Measurements from ENCODE around the gene AQP11.
"Not testable (repeated sequence)": the region's sequence is repeated elsewhere in the genome, so short reads cannot be mapped to it uniquely, and the experiment has no call there.

The AQP11 gene, protein sequence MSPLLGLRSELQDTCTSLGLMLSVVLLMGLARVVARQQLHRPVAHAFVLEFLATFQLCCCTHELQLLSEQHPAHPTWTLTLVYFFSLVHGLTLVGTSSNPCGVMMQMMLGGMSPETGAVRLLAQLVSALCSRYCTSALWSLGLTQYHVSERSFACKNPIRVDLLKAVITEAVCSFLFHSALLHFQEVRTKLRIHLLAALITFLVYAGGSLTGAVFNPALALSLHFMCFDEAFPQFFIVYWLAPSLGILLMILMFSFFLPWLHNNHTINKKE

DNA sequence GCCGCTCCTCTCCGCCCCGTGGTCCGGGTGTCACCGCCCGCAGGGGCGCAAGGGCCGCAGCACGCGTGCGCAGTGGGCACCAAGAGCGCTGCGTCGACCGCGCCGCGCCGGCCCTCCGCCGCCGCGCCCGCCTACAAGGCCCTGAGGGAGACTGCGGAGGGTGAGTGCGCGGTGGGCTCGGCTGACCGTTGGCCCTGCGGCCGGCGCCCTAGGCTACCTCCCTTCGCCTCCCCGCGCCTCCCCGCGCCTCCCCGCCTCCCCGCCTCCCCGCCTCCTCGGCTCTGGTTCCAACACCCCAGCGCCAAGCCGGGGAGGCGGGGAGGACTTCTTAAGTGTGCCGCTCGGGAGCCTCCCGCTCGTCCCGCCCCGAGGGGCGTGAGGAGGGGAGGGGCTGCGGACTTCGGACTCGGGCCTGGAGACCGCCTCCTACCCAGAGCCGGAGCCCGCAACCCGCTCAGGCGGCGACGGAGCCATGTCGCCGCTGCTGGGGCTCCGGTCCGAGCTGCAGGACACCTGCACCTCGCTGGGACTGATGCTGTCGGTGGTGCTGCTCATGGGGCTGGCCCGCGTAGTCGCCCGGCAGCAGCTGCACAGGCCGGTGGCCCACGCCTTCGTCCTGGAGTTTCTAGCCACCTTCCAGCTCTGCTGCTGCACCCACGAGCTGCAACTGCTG, at the start of gene AQP11:
Gene AQP11, plus strand, starts transcription at position 433 of the 673 bp plus-strand sequence. Its CDS starts 40 bp downstream, at position 473.
- peak within 1 kb of the TSS; percentile 61 for H3K27ac Mint-ChIP-seq
- peak within 1 kb of the TSS; percentile 89 for H3K4me3 Mint-ChIP-seq
- DNase-seq (ENCODE audit: low spot score), result peak; percentile 81
- peaks cover 2% of the 10 kb centered on the region for H3K27me3 Mint-ChIP-seq (ENCODE audit: low read depth)
- H3K4me1 Mint-ChIP-seq (ENCODE audit: low read depth), result peaks cover 14% of the 10 kb centered on the region
- no peaks in the 10 kb centered on the region for H3K36me3 Mint-ChIP-seq (ENCODE audit: low read depth)
- no peaks in the 10 kb centered on the region for H3K9me3 Mint-ChIP-seq

DNA sequence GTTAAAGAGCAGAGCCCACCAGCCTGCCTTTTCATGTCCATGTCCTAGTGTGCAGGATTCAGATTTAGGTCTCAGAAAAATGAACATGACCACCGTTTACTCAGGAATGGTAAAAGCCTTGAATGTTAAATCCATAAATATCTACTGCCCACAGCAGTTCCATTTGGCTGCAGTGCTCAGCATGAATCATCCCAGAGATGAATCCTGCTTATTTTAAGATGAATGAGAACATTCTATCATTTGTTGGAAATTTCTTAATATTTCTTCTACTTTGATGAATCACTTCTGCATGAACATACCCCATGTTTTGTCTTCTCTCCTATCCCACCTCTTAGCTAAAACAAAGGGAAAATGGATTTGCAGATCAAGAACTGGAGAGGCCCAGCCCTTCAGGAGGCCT, 47.5 kb upstream of the AQP11 start:
- Mint-ChIP-seq H3K4me3 (no peak overlapping the region), H3K36me3 (ENCODE audit: low read depth) (no peaks in the 10 kb centered on the region), H3K27me3 (ENCODE audit: low read depth) (no peaks in the 10 kb centered on the region), H3K4me1 (ENCODE audit: low read depth) (no peaks in the 10 kb centered on the region), H3K27ac (no peak overlapping the region), H3K9me3 (no peaks in the 10 kb centered on the region)
- DNase-seq (ENCODE audit: low spot score), result no peak

DNA sequence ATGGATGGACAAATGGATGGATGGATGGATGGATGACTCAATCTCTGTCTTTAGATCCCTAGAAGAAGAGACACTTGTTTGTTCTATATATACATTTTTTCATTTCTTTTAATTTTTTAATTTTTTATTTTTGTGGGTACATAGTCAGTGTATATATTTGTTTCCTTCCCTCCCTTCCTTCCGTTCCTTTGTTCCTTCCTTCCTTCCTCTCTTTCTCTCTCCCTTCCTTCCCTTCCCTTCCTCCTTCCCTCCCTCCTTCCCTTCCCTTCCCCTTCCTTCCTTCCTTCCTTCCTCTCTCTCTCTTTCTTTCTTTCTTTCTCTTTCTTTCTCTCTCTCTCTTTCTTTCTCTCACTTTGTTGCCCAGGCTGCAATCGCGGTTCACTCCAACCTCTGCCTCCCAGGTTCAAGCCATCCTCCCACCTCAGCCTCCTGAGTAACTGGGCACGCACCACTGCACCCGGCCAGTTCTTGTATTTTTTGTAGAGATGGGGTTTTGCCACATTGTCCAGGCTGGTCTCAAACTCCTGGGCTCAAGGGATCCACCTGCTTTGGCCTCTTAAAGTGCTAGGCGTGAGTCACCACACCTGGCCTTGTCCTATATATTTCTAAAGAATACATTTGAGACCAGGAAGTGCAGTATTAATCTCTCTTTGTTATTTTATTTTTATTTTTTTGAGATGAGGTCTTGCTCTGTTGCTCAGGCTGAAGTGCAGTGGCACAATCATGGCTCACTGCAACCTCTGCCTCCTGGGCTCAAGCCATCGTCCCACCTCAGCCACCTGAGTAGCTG, 42.5 kb upstream of the AQP11 start:
- DNase-seq (ENCODE audit: low spot score), result no peak
- Mint-ChIP-seq H3K4me1 (ENCODE audit: low read depth) (peaks cover 7% of the 10 kb centered on the region), H3K4me3 (no peak overlapping the region), H3K36me3 (ENCODE audit: low read depth) (no peaks in the 10 kb centered on the region), H3K9me3 (no peaks in the 10 kb centered on the region), H3K27me3 (ENCODE audit: low read depth) (no peaks in the 10 kb centered on the region), H3K27ac (no peak overlapping the region)

- Mint-ChIP-seq H3K4me3 (no peak overlapping the region), H3K27ac (no peak overlapping the region), H3K27me3 (ENCODE audit: low read depth) (no peaks in the 10 kb centered on the region), H3K4me1 (ENCODE audit: low read depth) (peaks cover 7% of the 10 kb centered on the region), H3K9me3 (no peaks in the 10 kb centered on the region), H3K36me3 (ENCODE audit: low read depth) (no peaks in the 10 kb centered on the region)
- peak; percentile 12 for DNase-seq (ENCODE audit: low spot score)
These were observed 41.7 kb upstream of the AQP11 start for GRCh38 chr11:77547863-77548551.

- H3K4me1 Mint-ChIP-seq (ENCODE audit: low read depth), result peaks cover 7% of the 10 kb centered on the region
- H3K27me3 Mint-ChIP-seq (ENCODE audit: low read depth), result no peaks in the 10 kb centered on the region
- no peaks in the 10 kb centered on the region for H3K9me3 Mint-ChIP-seq
- no peak overlapping the region for H3K4me3 Mint-ChIP-seq
- H3K36me3 Mint-ChIP-seq (ENCODE audit: low read depth), result no peaks in the 10 kb centered on the region
- no peak for DNase-seq (ENCODE audit: low spot score)
- no peak overlapping the region for H3K27ac Mint-ChIP-seq
These were observed 41.0 kb upstream of the AQP11 start for GRCh38 chr11:77548552-77549445.

- H3K27ac Mint-ChIP-seq; H3K9me3 Mint-ChIP-seq; H3K27me3 Mint-ChIP-seq (ENCODE audit: low read depth); DNase-seq (ENCODE audit: low spot score); H3K4me1 Mint-ChIP-seq (ENCODE audit: low read depth); H3K4me3 Mint-ChIP-seq; H3K36me3 Mint-ChIP-seq (ENCODE audit: low read depth): not testable (repeated sequence)
These were observed 38.3 kb upstream of the AQP11 start for GRCh38 chr11:77551426-77551825.

GRCh38 chr11:77557553-77557952, 32.2 kb upstream of the AQP11 start:
- H3K27ac Mint-ChIP-seq, result no peak overlapping the region
- no peak for DNase-seq (ENCODE audit: low spot score)
- no peaks in the 10 kb centered on the region for H3K36me3 Mint-ChIP-seq (ENCODE audit: low read depth)
- no peak overlapping the region for H3K4me3 Mint-ChIP-seq
- no peaks in the 10 kb centered on the region for H3K27me3 Mint-ChIP-seq (ENCODE audit: low read depth)
- H3K9me3 Mint-ChIP-seq, result no peaks in the 10 kb centered on the region
- H3K4me1 Mint-ChIP-seq (ENCODE audit: low read depth), result no peaks in the 10 kb centered on the region

DNA sequence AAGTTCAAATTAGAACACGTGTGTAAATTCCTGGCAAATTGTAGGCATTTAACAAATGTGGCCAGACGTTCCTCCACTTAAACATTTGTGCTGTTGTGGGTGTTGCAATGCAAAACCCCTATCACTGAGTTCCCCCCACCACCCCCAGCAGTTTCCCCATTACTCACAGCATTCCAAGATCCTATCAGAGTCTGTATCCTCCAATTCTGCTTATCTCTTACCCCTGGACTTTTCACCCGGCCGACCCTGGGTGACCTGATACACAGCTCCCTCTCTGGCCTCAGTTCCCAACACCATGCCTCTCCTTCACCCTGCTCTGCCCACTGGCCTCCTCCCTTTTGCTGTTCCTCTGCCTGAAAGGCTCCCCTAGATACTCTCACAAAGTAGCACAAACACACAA, 31.4 kb upstream of the AQP11 start:
- Mint-ChIP-seq H3K4me1 (ENCODE audit: low read depth) (no peaks in the 10 kb centered on the region), H3K4me3 (no peak overlapping the region), H3K9me3 (no peaks in the 10 kb centered on the region), H3K27ac (no peak overlapping the region), H3K27me3 (ENCODE audit: low read depth) (peaks cover 2% of the 10 kb centered on the region), H3K36me3 (ENCODE audit: low read depth) (no peaks in the 10 kb centered on the region)
- DNase-seq (ENCODE audit: low spot score), result no peak

DNA sequence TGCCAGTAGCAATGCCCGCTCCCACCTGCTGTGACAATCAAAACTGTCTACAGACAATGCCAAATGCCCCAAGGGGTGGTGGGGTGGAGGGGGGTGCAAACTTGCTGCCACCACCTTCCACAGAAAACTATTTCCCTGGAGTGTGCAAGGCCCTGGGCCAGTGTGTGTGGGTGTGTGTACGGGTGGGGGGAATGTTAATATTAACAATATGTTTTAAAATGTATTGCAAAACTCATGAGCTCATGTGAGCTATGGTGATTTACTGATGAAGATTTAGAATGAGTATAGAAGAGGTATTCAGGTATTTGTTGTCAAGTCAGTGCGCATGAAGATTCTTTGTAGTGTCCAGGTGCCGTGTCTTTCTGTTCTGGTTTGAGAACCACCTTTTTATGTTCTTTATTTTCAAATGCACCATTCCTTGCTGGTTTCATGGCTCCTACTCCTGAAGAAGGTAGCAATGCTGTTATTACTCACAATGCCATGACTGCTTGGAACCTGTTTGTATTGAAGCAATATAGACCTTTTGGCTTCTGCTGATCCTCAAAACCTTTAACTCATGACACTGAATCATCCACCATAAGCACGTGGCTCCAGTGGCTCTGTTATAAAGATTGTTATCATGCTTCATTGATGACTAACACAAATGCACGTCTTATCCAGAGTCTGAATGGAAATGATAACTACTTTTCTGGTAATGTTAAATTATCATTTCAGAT, 29.9 kb upstream of the AQP11 start:
- no peak overlapping the region for H3K4me3 Mint-ChIP-seq
- no peaks in the 10 kb centered on the region for H3K4me1 Mint-ChIP-seq (ENCODE audit: low read depth)
- H3K27me3 Mint-ChIP-seq (ENCODE audit: low read depth), result peaks cover 4% of the 10 kb centered on the region
- H3K36me3 Mint-ChIP-seq (ENCODE audit: low read depth), result no peaks in the 10 kb centered on the region
- H3K27ac Mint-ChIP-seq, result no peak overlapping the region
- DNase-seq (ENCODE audit: low spot score), result no peak
- no peaks in the 10 kb centered on the region for H3K9me3 Mint-ChIP-seq

DNA sequence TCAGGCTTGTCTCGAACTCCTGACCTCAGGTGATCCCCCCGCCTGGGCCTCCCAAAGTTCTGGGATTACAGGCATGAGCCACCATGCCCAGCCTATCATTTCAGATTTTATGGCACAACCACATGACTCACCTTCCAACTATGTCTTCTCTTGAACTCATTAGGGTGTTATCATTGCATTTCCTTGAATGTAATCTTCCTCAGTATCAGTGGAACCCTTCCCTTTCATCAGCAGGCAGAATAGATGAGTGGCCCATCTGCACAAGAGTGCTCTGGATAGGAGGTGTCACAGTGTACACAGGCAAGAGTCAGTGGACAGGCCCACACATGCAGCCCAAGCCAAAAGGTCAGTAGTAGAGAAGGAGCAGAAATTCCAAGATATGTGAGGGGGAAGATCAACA, 29.1 kb upstream of the AQP11 start:
- Mint-ChIP-seq H3K4me3 (no peak overlapping the region), H3K9me3 (no peaks in the 10 kb centered on the region), H3K36me3 (ENCODE audit: low read depth) (no peaks in the 10 kb centered on the region), H3K27me3 (ENCODE audit: low read depth) (peaks cover 9% of the 10 kb centered on the region), H3K27ac (no peak overlapping the region), H3K4me1 (ENCODE audit: low read depth) (no peaks in the 10 kb centered on the region)
- no peak for DNase-seq (ENCODE audit: low spot score)

DNA sequence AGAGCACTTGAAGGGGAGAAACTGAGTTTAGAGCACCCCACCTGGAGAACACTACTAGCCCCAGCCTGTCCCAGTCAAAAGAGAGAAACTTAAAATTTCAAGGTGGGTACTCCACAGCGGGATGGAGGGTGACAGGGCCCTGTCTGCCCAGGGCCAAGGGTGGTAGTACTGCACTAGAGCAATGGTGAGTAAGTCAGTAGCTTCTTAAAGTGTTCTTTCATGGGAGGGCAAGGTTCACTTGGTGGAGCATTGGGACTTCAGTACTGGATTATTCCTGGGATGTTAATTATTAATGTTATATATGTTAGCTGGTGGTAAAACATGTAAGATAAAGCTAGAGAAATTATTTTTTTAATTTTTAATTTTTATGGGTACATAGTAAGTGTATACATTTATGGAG, 28.5 kb upstream of the AQP11 start:
- Mint-ChIP-seq H3K36me3 (ENCODE audit: low read depth) (no peaks in the 10 kb centered on the region), H3K4me1 (ENCODE audit: low read depth) (no peaks in the 10 kb centered on the region), H3K27ac (no peak overlapping the region), H3K4me3 (no peak overlapping the region), H3K9me3 (no peaks in the 10 kb centered on the region), H3K27me3 (ENCODE audit: low read depth) (peaks cover 9% of the 10 kb centered on the region)
- no peak for DNase-seq (ENCODE audit: low spot score)

- Mint-ChIP-seq H3K27me3 (ENCODE audit: low read depth) (peaks cover 7% of the 10 kb centered on the region), H3K36me3 (ENCODE audit: low read depth) (no peaks in the 10 kb centered on the region), H3K4me1 (ENCODE audit: low read depth) (peaks cover 2% of the 10 kb centered on the region), H3K4me3 (no peak overlapping the region), H3K9me3 (no peaks in the 10 kb centered on the region), H3K27ac (no peak overlapping the region)
- no peak for DNase-seq (ENCODE audit: low spot score)
These were observed 21.4 kb upstream of the AQP11 start for GRCh38 chr11:77568306-77568705.
